ENCODE data around the gene DLG4.

Gene DLG4

DNA sequence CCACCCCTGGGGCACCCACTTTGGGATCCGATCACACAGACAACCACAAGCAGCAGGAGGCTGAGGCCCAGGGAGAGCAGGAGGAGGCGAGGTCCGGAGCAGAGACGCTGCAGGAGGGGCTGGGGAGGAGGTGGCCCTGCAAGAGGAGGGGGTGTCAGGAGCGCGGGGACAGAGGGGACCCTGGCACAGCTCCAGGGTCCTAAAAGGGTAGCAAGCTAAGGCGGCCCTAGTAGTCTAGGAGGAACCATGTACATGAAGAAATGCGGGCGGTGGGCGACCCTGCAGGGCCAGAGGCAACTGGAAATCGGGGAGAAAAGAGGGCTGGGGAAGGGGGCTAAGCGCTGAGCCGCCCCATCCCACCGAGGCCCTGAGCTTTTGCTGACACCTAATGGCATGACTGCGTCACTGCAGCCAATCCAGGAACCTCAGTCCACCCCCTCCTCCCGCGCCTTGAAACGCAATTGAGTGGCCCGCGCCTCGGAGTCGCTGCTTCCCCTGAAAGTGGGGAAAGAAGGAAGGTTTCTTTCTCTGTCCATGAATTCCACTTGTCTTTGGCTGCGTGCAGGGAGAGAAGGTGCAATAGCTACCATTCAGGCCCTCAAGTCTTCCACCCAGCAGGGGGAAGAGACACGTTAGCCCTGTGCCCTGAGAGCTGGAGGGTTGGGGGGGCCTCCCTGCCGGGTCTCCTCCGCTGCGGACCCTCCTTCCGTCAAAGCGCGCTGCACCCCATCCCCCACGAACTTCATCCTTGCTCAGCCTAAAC lies 42.3 kb downstream of the DLG4 start:
- H2AFZ ChIP-seq (ENCODE audit: low read length), result no peak overlapping the region
- no peaks in the 10 kb centered on the region for H3K36me3 ChIP-seq (ENCODE audit: insufficient read depth, low read length)
- no peaks in the 10 kb centered on the region for H3K9me2 ChIP-seq (ENCODE audit: low read depth, low read length)
- no peaks in the 10 kb centered on the region; the same call in 1 of the 2 replicates for H3K27me3 ChIP-seq (ENCODE audit: insufficient read depth, low read length)
- H3K4me1 ChIP-seq (ENCODE audit: insufficient read depth, low read length, severe bottlenecking), result peaks cover 4% of the 10 kb centered on the region
- TF ChIP-seq, protein P1, sequence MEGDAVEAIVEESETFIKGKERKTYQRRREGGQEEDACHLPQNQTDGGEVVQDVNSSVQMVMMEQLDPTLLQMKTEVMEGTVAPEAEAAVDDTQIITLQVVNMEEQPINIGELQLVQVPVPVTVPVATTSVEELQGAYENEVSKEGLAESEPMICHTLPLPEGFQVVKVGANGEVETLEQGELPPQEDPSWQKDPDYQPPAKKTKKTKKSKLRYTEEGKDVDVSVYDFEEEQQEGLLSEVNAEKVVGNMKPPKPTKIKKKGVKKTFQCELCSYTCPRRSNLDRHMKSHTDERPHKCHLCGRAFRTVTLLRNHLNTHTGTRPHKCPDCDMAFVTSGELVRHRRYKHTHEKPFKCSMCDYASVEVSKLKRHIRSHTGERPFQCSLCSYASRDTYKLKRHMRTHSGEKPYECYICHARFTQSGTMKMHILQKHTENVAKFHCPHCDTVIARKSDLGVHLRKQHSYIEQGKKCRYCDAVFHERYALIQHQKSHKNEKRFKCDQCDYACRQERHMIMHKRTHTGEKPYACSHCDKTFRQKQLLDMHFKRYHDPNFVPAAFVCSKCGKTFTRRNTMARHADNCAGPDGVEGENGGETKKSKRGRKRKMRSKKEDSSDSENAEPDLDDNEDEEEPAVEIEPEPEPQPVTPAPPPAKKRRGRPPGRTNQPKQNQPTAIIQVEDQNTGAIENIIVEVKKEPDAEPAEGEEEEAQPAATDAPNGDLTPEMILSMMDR (IDR thresholded peaks at IDR 0.05; ENCODE audit: low read length), result peak; percentile 85
- TF ChIP-seq EZH2 (IDR thresholded peaks at IDR 0.05; ENCODE audit: borderline replicate concordance, low read length), result no peak
- H3K27ac ChIP-seq (ENCODE audit: low read depth, low read length, poor library complexity, severe bottlenecking), result no peak overlapping the region
- H3K4me3 ChIP-seq (ENCODE audit: low read depth, low read length, poor library complexity, severe bottlenecking), result no peak overlapping the region
- no peaks in the 10 kb centered on the region for H4K20me1 ChIP-seq (ENCODE audit: insufficient read depth, low read length)
- no peaks in the 10 kb centered on the region; the same call in 1 of the 2 replicates for H3K9me3 ChIP-seq (ENCODE audit: low read length)
- no peaks in the 10 kb centered on the region for H3F3A ChIP-seq (ENCODE audit: insufficient read depth, low read length)
- H3K9ac ChIP-seq (ENCODE audit: low read length), result no peak overlapping the region
- H3K4me2 ChIP-seq (ENCODE audit: low read length), result no peak overlapping the region
- no peaks in the 10 kb centered on the region for H3K79me2 ChIP-seq (ENCODE audit: insufficient read depth, low read length)

DNA sequence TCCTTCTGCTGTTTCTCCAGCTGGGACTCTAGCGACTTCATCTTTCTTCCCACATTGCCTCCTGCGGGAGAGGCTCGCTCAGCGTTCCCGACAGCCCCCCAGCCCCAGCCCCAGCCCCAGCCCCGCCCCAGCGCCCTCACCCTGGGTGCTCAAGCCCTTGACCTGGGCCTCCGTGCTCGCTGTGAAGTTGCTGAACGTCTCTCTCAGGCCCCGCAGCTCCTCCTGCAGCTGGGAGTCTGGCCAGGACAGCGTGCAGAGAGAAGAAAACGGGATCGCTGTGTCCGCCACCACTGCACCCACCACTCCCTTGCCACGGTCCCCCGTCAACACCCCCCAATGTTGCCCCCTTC lies 42.8 kb downstream of the DLG4 start:
- Histone ChIP-seq H3K9ac (ENCODE audit: low read length) (no peak overlapping the region), H3K4me2 (ENCODE audit: low read length) (no peak overlapping the region), H3K27ac (ENCODE audit: low read depth, low read length, poor library complexity, severe bottlenecking) (no peak overlapping the region)

DNA sequence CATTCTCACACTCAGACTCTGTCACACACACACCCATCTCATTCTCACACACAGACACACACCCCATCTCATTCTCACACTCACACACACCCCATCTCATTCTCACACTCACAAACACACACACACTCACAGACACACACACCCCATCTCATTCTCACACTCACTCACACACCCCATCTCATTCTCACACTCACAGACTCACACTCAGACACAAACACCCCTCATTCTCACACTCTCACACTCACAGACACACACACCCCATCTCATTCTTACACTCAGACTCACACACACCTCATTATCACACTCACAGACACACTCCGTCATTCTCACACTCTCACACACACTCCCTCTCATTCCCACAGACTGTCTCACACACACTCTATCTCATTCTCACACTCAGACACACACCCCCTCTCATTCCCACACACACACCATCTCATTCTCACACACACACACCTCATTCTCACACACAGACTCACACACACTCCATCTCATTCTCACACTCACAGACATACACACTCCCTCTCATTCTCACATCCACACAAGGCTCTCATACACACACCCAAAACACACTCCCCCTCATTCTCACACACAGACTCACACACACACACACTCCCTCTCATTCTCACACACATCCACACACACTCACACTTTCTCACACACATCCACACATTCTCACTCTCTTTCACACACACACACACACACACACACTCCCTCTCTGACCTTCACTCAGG lies 43.4 kb downstream of the DLG4 start:
- H3K27me3 ChIP-seq (ENCODE audit: insufficient read depth, low read length), result no peaks in the 10 kb centered on the region; the same call in 1 of the 2 replicates
- H3K27ac ChIP-seq (ENCODE audit: low read depth, low read length, poor library complexity, severe bottlenecking), result no peak overlapping the region
- no peak overlapping the region for H3K9ac ChIP-seq (ENCODE audit: low read length)
- no peaks in the 10 kb centered on the region for H3K36me3 ChIP-seq (ENCODE audit: insufficient read depth, low read length)
- H3K4me2 ChIP-seq (ENCODE audit: low read length), result no peak overlapping the region
- TF ChIP-seq, protein P1 (IDR thresholded peaks at IDR 0.05; ENCODE audit: low read length), result no peak
- no peaks in the 10 kb centered on the region for H3K79me2 ChIP-seq (ENCODE audit: insufficient read depth, low read length)
- no peaks in the 10 kb centered on the region for H3F3A ChIP-seq (ENCODE audit: insufficient read depth, low read length)
- H3K9me3 ChIP-seq (ENCODE audit: low read length), result no peaks in the 10 kb centered on the region; the same call in 1 of the 2 replicates
- no peak overlapping the region for H2AFZ ChIP-seq (ENCODE audit: low read length)
- H3K4me3 ChIP-seq (ENCODE audit: low read depth, low read length, poor library complexity, severe bottlenecking), result no peak overlapping the region
- no peaks in the 10 kb centered on the region for H3K9me2 ChIP-seq (ENCODE audit: low read depth, low read length)
- H4K20me1 ChIP-seq (ENCODE audit: insufficient read depth, low read length), result no peaks in the 10 kb centered on the region
- H3K4me1 ChIP-seq (ENCODE audit: insufficient read depth, low read length, severe bottlenecking), result peaks cover 4% of the 10 kb centered on the region

More for the DNA sequence above, 42.8 kb downstream of the DLG4 start:
- H3K4me1 ChIP-seq (ENCODE audit: insufficient read depth, low read length, severe bottlenecking), result peaks cover 4% of the 10 kb centered on the region
- H4K20me1 ChIP-seq (ENCODE audit: insufficient read depth, low read length), result no peaks in the 10 kb centered on the region
- no peak overlapping the region for H2AFZ ChIP-seq (ENCODE audit: low read length)
- no peak for TF ChIP-seq EZH2 (IDR thresholded peaks at IDR 0.05; ENCODE audit: borderline replicate concordance, low read length)
- TF ChIP-seq, protein P1 (IDR thresholded peaks at IDR 0.05; ENCODE audit: low read length), result no peak
- H3K9me3 ChIP-seq (ENCODE audit: low read length), result no peaks in the 10 kb centered on the region; the same call in 1 of the 2 replicates
- H3K4me3 ChIP-seq (ENCODE audit: low read depth, low read length, poor library complexity, severe bottlenecking), result no peak overlapping the region
- no peaks in the 10 kb centered on the region for H3F3A ChIP-seq (ENCODE audit: insufficient read depth, low read length)
- H3K9me2 ChIP-seq (ENCODE audit: low read depth, low read length), result no peaks in the 10 kb centered on the region
- H3K79me2 ChIP-seq (ENCODE audit: insufficient read depth, low read length), result no peaks in the 10 kb centered on the region
- no peaks in the 10 kb centered on the region for H3K36me3 ChIP-seq (ENCODE audit: insufficient read depth, low read length)
- H3K27me3 ChIP-seq (ENCODE audit: insufficient read depth, low read length), result no peaks in the 10 kb centered on the region; the same call in 1 of the 2 replicates

Data from OCI-LY1 (cell line).